ENCODE measurements around the gene TBL3. TPM values are rescaled to one million over a fixed set of nuclear protein-coding genes. Genes with fewer than 3 reads are reported as not detected.

TBL3 gene
- total and polyA plus RNA-seq, 9 of the 15 experiments (the other 6 are each of a cell fraction or from before 2014, with no cell fraction given): 0.97 to 117 (median 24.5) TPM

GRCh38 chr16:2009791-2010510 is 38.1 kb downstream of the TBL3 start, which contains the start of gene ZNF598 (continued):
- TF ChIP-seq, protein P1, sequence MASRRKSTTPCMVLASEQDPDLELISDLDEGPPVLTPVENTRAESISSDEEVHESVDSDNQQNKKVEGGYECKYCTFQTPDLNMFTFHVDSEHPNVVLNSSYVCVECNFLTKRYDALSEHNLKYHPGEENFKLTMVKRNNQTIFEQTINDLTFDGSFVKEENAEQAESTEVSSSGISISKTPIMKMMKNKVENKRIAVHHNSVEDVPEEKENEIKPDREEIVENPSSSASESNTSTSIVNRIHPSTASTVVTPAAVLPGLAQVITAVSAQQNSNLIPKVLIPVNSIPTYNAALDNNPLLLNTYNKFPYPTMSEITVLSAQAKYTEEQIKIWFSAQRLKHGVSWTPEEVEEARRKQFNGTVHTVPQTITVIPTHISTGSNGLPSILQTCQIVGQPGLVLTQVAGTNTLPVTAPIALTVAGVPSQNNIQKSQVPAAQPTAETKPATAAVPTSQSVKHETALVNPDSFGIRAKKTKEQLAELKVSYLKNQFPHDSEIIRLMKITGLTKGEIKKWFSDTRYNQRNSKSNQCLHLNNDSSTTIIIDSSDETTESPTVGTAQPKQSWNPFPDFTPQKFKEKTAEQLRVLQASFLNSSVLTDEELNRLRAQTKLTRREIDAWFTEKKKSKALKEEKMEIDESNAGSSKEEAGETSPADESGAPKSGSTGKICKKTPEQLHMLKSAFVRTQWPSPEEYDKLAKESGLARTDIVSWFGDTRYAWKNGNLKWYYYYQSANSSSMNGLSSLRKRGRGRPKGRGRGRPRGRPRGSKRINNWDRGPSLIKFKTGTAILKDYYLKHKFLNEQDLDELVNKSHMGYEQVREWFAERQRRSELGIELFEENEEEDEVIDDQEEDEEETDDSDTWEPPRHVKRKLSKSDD (conservative IDR thresholded peaks at IDR 0.05; ENCODE audit: low read length): no peak
- 0 out of 2 replicates have a peak, but pooled peaks have one; percentile 7 for TF ChIP-seq PYGO2 (tag; IDR thresholded peaks at IDR 0.05)
- no peak for TF ChIP-seq POU5F1 (IDR thresholded peaks at IDR 0.05; ENCODE audit: borderline replicate concordance, low read depth, low read length, partially characterized antibody)
- TF ChIP-seq ELF2 (CRISPR knock-in tag; IDR thresholded peaks at IDR 0.05): peak; percentile 83
- TF ChIP-seq ZNF133 (CRISPR knock-in tag; IDR thresholded peaks at IDR 0.05): no peak
- TF ChIP-seq ZNF224 (CRISPR knock-in tag; IDR thresholded peaks at IDR 0.05): no peak
- 0 out of 2 replicates have a peak, but pooled peaks have one; percentile 17 for TF ChIP-seq HES1 (IDR thresholded peaks at IDR 0.05; ENCODE audit: low read depth)
- no peak for TF ChIP-seq ZNF232 (CRISPR knock-in tag; IDR thresholded peaks at IDR 0.05)
- TF ChIP-seq ZNF696 (CRISPR knock-in tag; conservative IDR thresholded peaks at IDR 0.05): no peak
- TF ChIP-seq, protein P2, sequence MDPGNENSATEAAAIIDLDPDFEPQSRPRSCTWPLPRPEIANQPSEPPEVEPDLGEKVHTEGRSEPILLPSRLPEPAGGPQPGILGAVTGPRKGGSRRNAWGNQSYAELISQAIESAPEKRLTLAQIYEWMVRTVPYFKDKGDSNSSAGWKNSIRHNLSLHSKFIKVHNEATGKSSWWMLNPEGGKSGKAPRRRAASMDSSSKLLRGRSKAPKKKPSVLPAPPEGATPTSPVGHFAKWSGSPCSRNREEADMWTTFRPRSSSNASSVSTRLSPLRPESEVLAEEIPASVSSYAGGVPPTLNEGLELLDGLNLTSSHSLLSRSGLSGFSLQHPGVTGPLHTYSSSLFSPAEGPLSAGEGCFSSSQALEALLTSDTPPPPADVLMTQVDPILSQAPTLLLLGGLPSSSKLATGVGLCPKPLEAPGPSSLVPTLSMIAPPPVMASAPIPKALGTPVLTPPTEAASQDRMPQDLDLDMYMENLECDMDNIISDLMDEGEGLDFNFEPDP (CRISPR knock-in tag; IDR thresholded peaks at IDR 0.05): no peak
- peak; percentile 86 for TF ChIP-seq TBP (optimal IDR thresholded peaks at IDR 0.05; ENCODE audit: low read depth, low read length)
- peak; percentile 94; the same call in 1 of the 2 replicates for TF ChIP-seq FOXK1 (CRISPR knock-in tag; IDR thresholded peaks at IDR 0.05; ENCODE audit: borderline replicate concordance)
- TF ChIP-seq, protein P3, sequence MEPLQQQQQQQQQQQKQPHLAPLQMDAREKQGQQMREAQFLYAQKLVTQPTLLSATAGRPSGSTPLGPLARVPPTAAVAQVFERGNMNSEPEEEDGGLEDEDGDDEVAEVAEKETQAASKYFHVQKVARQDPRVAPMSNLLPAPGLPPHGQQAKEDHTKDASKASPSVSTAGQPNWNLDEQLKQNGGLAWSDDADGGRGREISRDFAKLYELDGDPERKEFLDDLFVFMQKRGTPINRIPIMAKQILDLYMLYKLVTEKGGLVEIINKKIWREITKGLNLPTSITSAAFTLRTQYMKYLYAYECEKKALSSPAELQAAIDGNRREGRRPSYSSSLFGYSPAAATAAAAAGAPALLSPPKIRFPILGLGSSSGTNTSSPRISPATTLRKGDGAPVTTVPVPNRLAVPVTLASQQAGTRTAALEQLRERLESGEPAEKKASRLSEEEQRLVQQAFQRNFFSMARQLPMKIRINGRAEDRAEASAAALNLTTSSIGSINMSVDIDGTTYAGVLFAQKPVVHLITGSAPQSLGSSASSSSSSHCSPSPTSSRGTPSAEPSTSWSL (CRISPR knock-in tag; IDR thresholded peaks at IDR 0.05; ENCODE audit: borderline replicate concordance): no peak
- peak; percentile 19; the same call in 1 of the 2 replicates for TF ChIP-seq ZNF12 (CRISPR knock-in tag; IDR thresholded peaks at IDR 0.05)
- no peak for TF ChIP-seq NFE2 (IDR thresholded peaks at IDR 0.05; ENCODE audit: low read depth)
- no peak for TF ChIP-seq NUFIP1 (IDR thresholded peaks at IDR 0.05; ENCODE audit: partially characterized antibody)
- TF ChIP-seq CBX1 (IDR thresholded peaks at IDR 0.05; ENCODE audit: low read depth): no peak
- TF ChIP-seq HMBOX1 (IDR thresholded peaks at IDR 0.05): no peak
- TF ChIP-seq ERF (CRISPR knock-in tag; IDR thresholded peaks at IDR 0.05): 0 out of 2 replicates have a peak, but pooled peaks have one; percentile 48
